Subcutaneous abdominal adipose tissue (tissue), 5 donors: ENCODE results near the gene PRR35.

ENCODE experiments used
- H3K27ac ChIP-seq: one replicate; pipeline ENCODE4 v1.7.0; 2013; ENCODE audit warnings: low read depth, mild to moderate bottlenecking, inconsistent platforms, low read length, moderate library complexity
- H3K27me3 ChIP-seq, 5 donors: one replicate each; pipeline ENCODE4 v1.7.0; 2013; ENCODE audit warnings: low read length in 5 of 5, inconsistent platforms in 1 of 5; ENCODE audit not compliant: control insufficient read depth in 5 of 5, insufficient read depth in 4 of 5
- H3K36me3 ChIP-seq, 5 donors: one replicate each; pipeline ENCODE4 v1.7.0; 2013; ENCODE audit warnings: low read length in 5 of 5; ENCODE audit not compliant: control insufficient read depth in 5 of 5, insufficient read depth in 5 of 5
- H3K4me1 ChIP-seq, 5 donors: one replicate each; pipeline ENCODE4 v1.7.0; 2013; ENCODE audit warnings: low read length in 5 of 5, mild to moderate bottlenecking in 3 of 5, moderate library complexity in 1 of 5; ENCODE audit not compliant: control insufficient read depth in 5 of 5, insufficient read depth in 5 of 5
- H3K4me3 ChIP-seq, 5 donors: one replicate each; pipeline ENCODE4 v1.7.0; 2013; ENCODE audit warnings: low read length in 5 of 5, low read depth in 1 of 5
- H3K9ac ChIP-seq, 5 donors: one replicate each; pipeline ENCODE4 v1.7.0; 2013; ENCODE audit warnings: low read length in 5 of 5, mild to moderate bottlenecking in 4 of 5, moderate library complexity in 3 of 5
- H3K9me3 ChIP-seq, 5 donors: one replicate each; pipeline ENCODE4 v1.7.0; 2013; ENCODE audit warnings: low read length in 5 of 5; ENCODE audit not compliant: control insufficient read depth in 5 of 5
- donor health status: healthy.
- donor health status: healthy.
- donor health status: healthy.
- donor health status: healthy.
- donor health status: healthy.

The PRR35 gene

DNA sequence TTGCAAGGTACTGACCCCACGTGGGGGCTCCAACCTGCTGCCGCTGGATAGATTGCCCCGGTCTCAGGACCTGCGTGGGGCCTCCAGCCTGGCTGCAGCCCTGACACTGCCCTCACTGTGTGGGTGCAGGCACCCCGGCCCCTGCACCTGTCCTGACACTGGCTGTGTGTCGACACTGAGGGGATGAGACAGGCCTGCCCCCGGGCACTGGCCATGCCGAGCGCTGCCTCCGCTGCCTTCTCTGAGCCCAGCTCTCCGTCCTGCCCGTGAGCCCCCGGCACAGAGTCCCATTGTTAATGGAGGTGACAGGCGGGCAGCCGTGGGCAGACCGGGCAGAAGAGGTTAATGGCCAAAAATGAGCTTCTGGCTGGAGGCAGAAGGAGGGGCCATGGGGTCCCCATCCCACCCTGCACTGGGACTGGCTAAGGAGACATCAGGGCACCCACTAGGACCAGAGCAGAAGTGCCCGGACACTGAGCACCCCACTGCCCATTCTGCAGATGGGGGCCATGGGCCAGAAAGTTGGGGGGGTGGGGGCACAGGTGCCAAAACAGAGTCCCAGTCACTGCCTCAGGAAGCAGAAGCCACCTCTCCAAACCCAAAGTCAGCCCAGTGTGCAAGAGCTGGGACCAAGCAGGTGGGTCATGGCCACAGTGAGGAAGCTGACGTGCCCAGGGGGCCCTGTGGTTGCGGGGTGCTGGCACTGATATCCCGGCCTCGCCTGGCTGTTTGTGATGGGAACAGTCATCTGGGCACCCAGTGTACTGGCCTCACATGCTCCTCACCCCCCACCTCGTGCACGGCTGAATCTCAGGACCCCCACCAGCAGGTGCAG is 2.5 kb upstream of the PRR35 start:
- H3K9ac ChIP-seq: no peak overlapping the region
- H3K4me3 ChIP-seq: no peak overlapping the region
- H3K27me3 ChIP-seq: peaks cover 20 to 42% (median 34%) of the 10 kb centered on the region in 5 donors
- H3K9me3 ChIP-seq: no peaks in the 10 kb centered on the region
- H3K4me1 ChIP-seq: peaks cover 0 to 13% (median 3%) of the 10 kb centered on the region in 5 donors
- H3K36me3 ChIP-seq: peaks cover 0 to 4% (median 4%) of the 10 kb centered on the region in 5 donors
- no peak overlapping the region for H3K27ac ChIP-seq

- peaks cover 24 to 42% (median 38%) of the 10 kb centered on the region in 5 donors for H3K27me3 ChIP-seq
- no peak overlapping the region for H3K4me3 ChIP-seq
- peaks cover 0 to under 1% (median 0%) of the 10 kb centered on the region in 5 donors for H3K36me3 ChIP-seq
- H3K27ac ChIP-seq: no peak overlapping the region
- H3K9me3 ChIP-seq: no peaks in the 10 kb centered on the region
- H3K4me1 ChIP-seq: peaks cover 0 to 13% (median 3%) of the 10 kb centered on the region in 5 donors
- H3K9ac ChIP-seq: no peak overlapping the region
These were observed 1.7 kb upstream of the PRR35 start for GRCh38 chr16:558298-559020.

GRCh38 chr16:559021-559380 is 1.2 kb upstream of the PRR35 start:
- H3K36me3 ChIP-seq: no peaks in the 10 kb centered on the region

DNA sequence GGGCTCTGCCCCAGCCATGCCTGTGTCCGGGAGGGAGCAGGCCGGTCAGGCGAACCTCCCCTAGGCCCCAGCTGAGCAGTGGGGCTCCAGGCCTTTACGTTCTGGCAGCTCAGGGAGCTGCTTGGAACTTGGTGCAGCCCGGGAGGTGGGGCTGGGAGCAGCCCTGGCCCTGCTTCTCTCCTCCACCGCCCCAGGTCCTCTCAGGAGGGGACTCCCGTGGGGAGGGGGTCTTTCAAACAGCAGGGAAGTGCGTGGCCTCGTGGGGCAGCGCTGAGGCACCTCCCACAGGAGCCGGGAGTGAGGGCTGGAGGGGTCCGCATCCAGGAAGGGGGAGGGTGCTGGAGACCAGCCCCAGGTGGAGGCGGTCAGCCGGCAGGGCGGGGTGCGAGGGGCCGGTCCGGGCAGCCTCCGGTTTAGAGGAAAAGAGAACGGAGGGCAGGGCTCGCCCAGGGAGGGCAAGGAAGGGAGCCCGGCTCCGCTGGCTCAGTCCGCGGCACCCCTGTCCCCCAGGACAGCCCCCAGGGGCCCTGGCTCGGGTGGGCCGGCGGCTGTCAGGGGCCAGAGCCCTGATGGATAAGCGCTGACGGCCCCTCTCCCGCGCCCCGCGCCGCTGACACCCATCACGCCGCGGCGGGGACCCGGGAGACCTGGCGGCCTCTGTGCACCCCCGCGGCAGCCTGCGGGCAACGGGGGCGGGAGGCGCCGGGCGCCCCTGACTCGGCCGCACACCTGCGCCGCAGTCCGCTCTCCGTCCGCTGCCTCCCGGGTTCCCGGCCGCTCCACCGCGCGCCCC is 587 bp upstream of the PRR35 start:
- peaks cover 0 to 11% (median 3%) of the 10 kb centered on the region in 5 donors for H3K4me1 ChIP-seq
- H3K4me3 ChIP-seq: no peak overlapping the region
- H3K36me3 ChIP-seq: no peaks in the 10 kb centered on the region
- no peaks in the 10 kb centered on the region for H3K9me3 ChIP-seq
- no peak overlapping the region for H3K27ac ChIP-seq
- H3K27me3 ChIP-seq: peaks cover 28 to 44% (median 40%) of the 10 kb centered on the region in 5 donors
- H3K9ac ChIP-seq: no peak overlapping the region

More at GRCh38 chr16:559021-559380, 1.2 kb upstream of the PRR35 start:
- H3K4me1 ChIP-seq: peaks cover 0 to 13% (median 3%) of the 10 kb centered on the region in 5 donors
- H3K27me3 ChIP-seq: peaks cover 28 to 44% (median 40%) of the 10 kb centered on the region in 5 donors
- no peak overlapping the region for H3K4me3 ChIP-seq
- no peak overlapping the region for H3K27ac ChIP-seq
- no peaks in the 10 kb centered on the region for H3K9me3 ChIP-seq
- H3K9ac ChIP-seq: no peak overlapping the region

GRCh38 chr16:560701-561412 is 663 bp downstream of the PRR35 start:
- no peak overlapping the region for H3K27ac ChIP-seq
- no peak overlapping the region for H3K9ac ChIP-seq
- H3K36me3 ChIP-seq: no peaks in the 10 kb centered on the region
- H3K4me1 ChIP-seq: peaks cover 0 to 10% (median 4%) of the 10 kb centered on the region in 5 donors
- no peaks in the 10 kb centered on the region for H3K9me3 ChIP-seq
- H3K4me3 ChIP-seq: no peak overlapping the region
- H3K27me3 ChIP-seq: peaks cover 28 to 44% (median 40%) of the 10 kb centered on the region in 5 donors

DNA sequence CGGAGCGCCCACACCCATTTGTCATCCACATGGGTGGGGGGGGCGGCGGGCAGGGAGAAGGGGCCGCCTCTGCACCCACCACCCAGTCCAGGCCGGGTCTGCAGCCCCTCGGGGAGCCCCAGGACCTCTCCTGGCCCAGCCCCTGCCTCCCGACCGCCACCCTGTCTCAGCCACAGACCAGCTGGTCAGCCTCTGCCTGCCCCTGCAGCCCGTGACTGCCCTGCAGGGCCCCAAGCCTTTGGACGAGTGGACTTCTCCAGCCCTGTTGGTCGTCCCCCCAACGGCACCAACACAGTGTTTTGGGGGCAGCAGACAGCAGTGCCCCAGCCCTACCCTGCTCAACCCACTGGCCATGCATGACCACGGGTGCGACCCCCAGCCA is 1.2 kb downstream of the PRR35 start:
- Histone ChIP-seq H3K27me3 (peaks cover 28 to 44% (median 40%) of the 10 kb centered on the region in 5 donors), H3K4me3 (no peak overlapping the region), H3K9me3 (no peaks in the 10 kb centered on the region), H3K27ac (no peak overlapping the region), H3K9ac (no peak overlapping the region), H3K36me3 (no peaks in the 10 kb centered on the region), H3K4me1 (peaks cover 0 to 15% (median 9%) of the 10 kb centered on the region in 5 donors)

DNA sequence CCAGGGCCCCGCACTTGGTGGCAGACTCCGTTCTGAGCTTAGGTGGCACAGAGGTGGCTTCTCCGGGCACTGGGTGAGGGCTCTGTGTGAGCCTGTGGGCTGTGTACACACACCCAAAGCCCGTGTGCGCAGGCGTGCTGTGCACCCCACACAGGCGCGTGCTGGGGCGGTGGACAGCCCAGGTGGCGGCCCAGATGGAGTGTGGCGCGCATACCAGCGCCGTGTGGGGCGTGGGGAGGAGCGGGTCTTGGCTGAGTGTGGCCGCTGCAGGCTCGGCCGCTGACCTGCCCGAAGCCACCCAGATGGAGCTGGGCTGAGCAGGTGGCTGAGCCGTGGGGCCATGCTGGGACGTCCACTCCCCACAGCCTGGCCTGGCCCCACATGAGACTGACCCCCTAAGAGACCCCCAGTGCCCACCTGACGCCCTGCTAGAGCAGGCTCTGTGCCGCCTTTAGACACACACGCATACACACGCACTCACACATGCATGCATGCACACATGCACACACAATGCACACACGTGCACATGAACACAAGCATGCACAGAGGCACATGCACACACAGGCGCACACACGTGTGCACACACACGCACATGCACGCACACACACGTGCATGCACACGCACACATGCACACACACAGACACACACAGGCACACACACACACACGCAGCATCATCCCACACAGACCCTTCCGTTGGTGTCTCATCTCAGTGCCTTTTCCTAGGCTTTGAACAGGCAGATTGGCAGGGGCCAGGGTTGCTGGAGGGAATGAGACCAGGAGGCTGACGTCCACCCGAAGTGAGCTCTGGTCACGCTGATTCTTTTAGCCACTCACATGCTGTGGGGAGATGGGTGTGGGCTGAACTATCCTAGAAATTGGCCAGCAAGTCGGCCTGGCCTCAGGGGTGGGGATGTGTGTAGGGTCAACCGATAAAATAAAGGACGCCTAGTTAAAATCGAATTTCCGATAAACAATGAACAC is 2.1 kb downstream of the PRR35 start:
- Histone ChIP-seq H3K9me3 (no peaks in the 10 kb centered on the region), H3K4me3 (no peak overlapping the region), H3K4me1 (peaks cover under 1 to 24% (median 18%) of the 10 kb centered on the region in 5 donors), H3K36me3 (no peaks in the 10 kb centered on the region), H3K9ac (no peak overlapping the region), H3K27me3 (peaks cover 28 to 42% (median 40%) of the 10 kb centered on the region in 5 donors), H3K27ac (no peak overlapping the region)

DNA sequence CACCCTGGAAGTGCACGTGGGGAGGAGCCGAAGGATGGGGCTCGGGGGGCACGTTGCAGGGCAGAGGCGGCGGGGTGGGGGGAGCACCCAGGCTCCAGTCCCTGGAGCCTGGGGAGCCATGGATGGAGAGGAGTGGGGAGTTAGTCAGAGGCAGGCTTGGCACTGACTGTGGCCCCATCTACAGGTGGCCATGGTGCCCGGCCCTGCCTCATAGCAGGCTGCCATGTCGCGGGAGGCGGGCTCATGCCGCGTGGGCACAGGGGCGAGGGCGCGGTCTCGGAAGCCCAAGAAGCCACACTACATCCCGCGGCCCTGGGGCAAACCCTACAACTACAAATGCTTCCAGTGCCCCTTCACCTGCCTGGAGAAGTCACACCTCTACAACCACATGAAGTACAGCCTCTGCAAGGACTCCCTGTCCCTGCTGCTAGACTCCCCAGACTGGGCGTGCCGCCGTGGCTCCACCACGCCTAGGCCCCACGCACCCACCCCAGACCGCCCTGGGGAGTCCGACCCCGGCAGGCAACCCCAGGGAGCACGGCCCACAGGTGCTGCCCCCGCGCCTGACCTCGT is 3.0 kb downstream of the PRR35 start:
- Histone ChIP-seq H3K9ac (no peak overlapping the region), H3K9me3 (no peaks in the 10 kb centered on the region), H3K36me3 (no peaks in the 10 kb centered on the region), H3K4me1 (peaks cover 1 to 33% (median 25%) of the 10 kb centered on the region in 5 donors), H3K27ac (no peak overlapping the region), H3K27me3 (peaks cover 28 to 38% (median 34%) of the 10 kb centered on the region in 5 donors), H3K4me3 (no peak overlapping the region)
